Measurements from ENCODE around the gene UHRF2. TPM values are rescaled to one million over a fixed set of nuclear protein-coding genes. Genes with fewer than 3 reads are reported as not detected.

Gene UHRF2
- polyA plus RNA-seq, 1 of the 3 experiments (the other 2 are of a cell fraction) = 24.1 TPM

GRCh38 chr9:6479959-6480358 is 67.0 kb downstream of the UHRF2 start:
- ChIA-PET CTCF (no interaction called here), POLR2A (no interaction called here)

More at GRCh38 chr9:6479959-6480358, 67.0 kb downstream of the UHRF2 start:
- H3K27me3 ChIP-seq (ENCODE audit: insufficient read depth) = no peaks in the 10 kb centered on the region
- no peak overlapping the region for H3K4me3 ChIP-seq (ENCODE audit: low read depth in 2 of 2, low read length in 1 of 2)
- H3K79me2 ChIP-seq (ENCODE audit: insufficient read depth) = peaks cover 62% of the 10 kb centered on the region
- no peaks in the 10 kb centered on the region; a peak in 1 of 4 replicates for H3K4me1 ChIP-seq (ENCODE audit: control insufficient read depth in 1 of 2, insufficient read depth in 2 of 2, low read depth in 1 of 2, low read length in 1 of 2)
- WGBS (ENCODE audit: low lambda C conversion rate) = 94% methylated on average over 2 of the region's 2 CpGs
- peaks cover 43 to 81% of the 10 kb centered on the region in 2 experiments for H3K36me3 ChIP-seq (replicated peaks in 1 of 2; ENCODE audit: control insufficient read depth in 1 of 2, insufficient read depth in 2 of 2, low read length in 1 of 2)
- no peak overlapping the region for H3K27ac ChIP-seq (ENCODE audit: low read depth in 2 of 2, low read length in 1 of 2)
- no peaks in the 10 kb centered on the region for H3K9me3 ChIP-seq
- H3K4me2 ChIP-seq = no peak overlapping the region
- H2AFZ ChIP-seq (ENCODE audit: low read depth) = no peak overlapping the region
- no peaks in the 10 kb centered on the region for H4K20me1 ChIP-seq (ENCODE audit: insufficient read depth)
- peaks cover 10% of the 10 kb centered on the region for H3F3A ChIP-seq (replicated peaks; ENCODE audit: insufficient read depth)
- TF ChIP-seq RFX5 (IDR thresholded peaks at IDR 0.05; ENCODE audit: low read length) (no peak), YY1 (IDR thresholded peaks at IDR 0.05; ENCODE audit: low read depth) (no peak), FOSL2 (IDR thresholded peaks at IDR 0.05; ENCODE audit: borderline replicate concordance, low read depth) (no peak), FOXJ3 (CRISPR knock-in tag; IDR thresholded peaks at IDR 0.05) (no peak), POLR2AphosphoS5 (IDR thresholded peaks at IDR 0.05; ENCODE audit: low read depth, low read length) (no peak), FOXM1 (IDR thresholded peaks at IDR 0.05; ENCODE audit: low read depth) (no peak), TCF12 (IDR thresholded peaks at IDR 0.05) (no peak), MAX (IDR thresholded peaks at IDR 0.05; ENCODE audit: low read depth) (no peak), ELF1 (IDR thresholded peaks at IDR 0.05) (no peak), NRF1 (IDR thresholded peaks at IDR 0.05; ENCODE audit: low read depth, low read length) (no peak), USF2 (IDR thresholded peaks at IDR 0.05; ENCODE audit: borderline replicate concordance, low read depth, low read length) (no peak), NFIC (IDR thresholded peaks at IDR 0.05; ENCODE audit: borderline replicate concordance) (no peak), GABPA (IDR thresholded peaks at IDR 0.05; ENCODE audit: low read depth) (no peak), GATA2 (CRISPR knock-in tag; IDR thresholded peaks at IDR 0.05) (no peak), RCOR1 (IDR thresholded peaks at IDR 0.05; ENCODE audit: low read length) (no peak), EP300 (IDR thresholded peaks at IDR 0.05; ENCODE audit: borderline replicate concordance in 1 of 2, low read depth in 1 of 2, low read length in 1 of 2) (no peak), MXI1 (IDR thresholded peaks at IDR 0.05; ENCODE audit: low read depth, low read length) (no peak), EZH2phosphoT487 (IDR thresholded peaks at IDR 0.05; ENCODE audit: borderline replicate concordance, low read depth) (no peak), REST (IDR thresholded peaks at IDR 0.05; ENCODE audit: low read depth, low read length) (no peak), SMC3 (IDR thresholded peaks at IDR 0.05; ENCODE audit: low read depth, low read length) (no peak)
- H3K9ac ChIP-seq = no peak overlapping the region
- no peak for DNase-seq
- no peaks in the 10 kb centered on the region for H3K9me2 ChIP-seq

Measured in SK-N-SH (cell line).